Upper lobe of left lung (tissue), 6 donors: Measurements from ENCODE around the gene TP53I11. TPM values are rescaled to one million over a fixed set of nuclear protein-coding genes. Genes with fewer than 3 reads are reported as not detected.

Experiments
- ATAC-seq, 2 donors: fragments of 200-7000 bp; cut with Tn5 transposase; one replicate each; pipeline ENCODE4 v1.9.1; 2022; ENCODE audit warnings: mild to moderate bottlenecking in 2 of 2, moderate library complexity in 2 of 2; ENCODE audit not compliant: low FRiP score in 2 of 2
- DNase-seq, 2 donors: peaks; one replicate each; pipeline ENCODE4 v3.0.0-alpha.2; 2019 to 2020
- H3K27ac ChIP-seq, 4 donors: fragments of 200-600 bp; sonication (generic); one replicate each; pipeline ENCODE4 v1.5.1; 2016 to 2019
- H3K27me3 ChIP-seq, 4 donors: fragments of 200-600 bp; sonication (generic); one replicate each; pipeline ENCODE4 v1.5.1; 2017 to 2019
- H3K36me3 ChIP-seq, 4 donors: fragments of 200-600 bp; sonication (generic); one replicate each; pipeline ENCODE4 v1.5.1; 2016 to 2019
- H3K4me1 ChIP-seq, 4 donors: fragments of 200-600 bp; sonication (generic); one replicate each; pipeline ENCODE4 v1.5.1; 2018 to 2019
- H3K4me3 ChIP-seq, 4 donors: fragments of 200-600 bp; sonication (generic); one replicate each; pipeline ENCODE4 v1.5.1; 2017 to 2019; ENCODE audit warnings: mild to moderate bottlenecking in 2 of 4, moderate library complexity in 1 of 4
- H3K9me3 ChIP-seq, 4 donors: fragments of 200-600 bp; sonication (generic); one replicate each; pipeline ENCODE4 v1.5.1; 2018 to 2019
- EP300 ChIP-seq, 4 donors: sonication (generic); formaldehyde crosslinking; IDR thresholded peaks; one replicate each; pipeline ENCODE4 v1.5.1; 2017; ENCODE audit warnings: antibody characterized with exemption in 4 of 4, control low read depth in 2 of 4
- POLR2A ChIP-seq, 4 donors: fragments of 450-650 bp; IDR thresholded peaks; one replicate each; pipeline ENCODE4 v1.5.1; 2016 to 2017; ENCODE audit warnings: antibody characterized with exemption in 4 of 4, mild to moderate bottlenecking in 2 of 4
- POLR2AphosphoS5 ChIP-seq, 2 donors: sonication (generic); formaldehyde crosslinking; IDR thresholded peaks; one replicate each; pipeline ENCODE4 v1.5.1; 2017; ENCODE audit warnings: antibody characterized with exemption in 2 of 2
- WGBS, 2 donors: methylation state at CpG; one replicate each; pipeline ENCODE4 v1.1.5; 2017 to 2018; 5-methylcytosine and 5-hydroxymethylcytosine counted together
- total RNA-seq, 6 donors: library from RNA; depleted of rRNA in 4 of 6; stranded (reverse); fragments of >200 nt in 4 of 6; gene quantifications; one replicate each; pipeline versions ENCODE4 v1.1.0 to v1.2.1, GENCODE V29; 2016 to 2021
- TF ChIP-seq, protein P1 (sequence below), 6 experiments: fragments of 450-650 bp in 4 of 6; fragments of 200-600 bp in 2 of 6; sonication (generic) in 2 of 6; IDR thresholded peaks; one replicate each; pipeline ENCODE4 v1.5.1; 2016 to 2019; ENCODE audit warnings: antibody characterized with exemption in 6 of 6
- donor health status: DM: no; HTN: no; CAD: no; lungs with moderate emphysema.
- donor health status: DM: no; HTN: yes; CAD: no; lungs with severe emphysema.

The TP53I11 gene
- total RNA-seq, 6 donors from 2014 or later, result 55.3 to 127 (median 101) TPM

- Histone ChIP-seq H3K4me3 (no peak overlapping the region), H3K27ac (no peak overlapping the region), H3K36me3 (no peaks in the 10 kb centered on the region), H3K9me3 (no peaks in the 10 kb centered on the region), H3K4me1 (no peaks in the 10 kb centered on the region), H3K27me3 (no peaks in the 10 kb centered on the region)
- TF ChIP-seq POLR2AphosphoS5 (IDR thresholded peaks at IDR 0.05), result no peak
- TF ChIP-seq, protein P1, sequence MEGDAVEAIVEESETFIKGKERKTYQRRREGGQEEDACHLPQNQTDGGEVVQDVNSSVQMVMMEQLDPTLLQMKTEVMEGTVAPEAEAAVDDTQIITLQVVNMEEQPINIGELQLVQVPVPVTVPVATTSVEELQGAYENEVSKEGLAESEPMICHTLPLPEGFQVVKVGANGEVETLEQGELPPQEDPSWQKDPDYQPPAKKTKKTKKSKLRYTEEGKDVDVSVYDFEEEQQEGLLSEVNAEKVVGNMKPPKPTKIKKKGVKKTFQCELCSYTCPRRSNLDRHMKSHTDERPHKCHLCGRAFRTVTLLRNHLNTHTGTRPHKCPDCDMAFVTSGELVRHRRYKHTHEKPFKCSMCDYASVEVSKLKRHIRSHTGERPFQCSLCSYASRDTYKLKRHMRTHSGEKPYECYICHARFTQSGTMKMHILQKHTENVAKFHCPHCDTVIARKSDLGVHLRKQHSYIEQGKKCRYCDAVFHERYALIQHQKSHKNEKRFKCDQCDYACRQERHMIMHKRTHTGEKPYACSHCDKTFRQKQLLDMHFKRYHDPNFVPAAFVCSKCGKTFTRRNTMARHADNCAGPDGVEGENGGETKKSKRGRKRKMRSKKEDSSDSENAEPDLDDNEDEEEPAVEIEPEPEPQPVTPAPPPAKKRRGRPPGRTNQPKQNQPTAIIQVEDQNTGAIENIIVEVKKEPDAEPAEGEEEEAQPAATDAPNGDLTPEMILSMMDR (IDR thresholded peaks at IDR 0.05), result peak; percentile 76 to 86 (median 82)
- 30 to 43% methylated on average over 11 to 13 of the region's 16 CpGs for WGBS, 2 donors
- peak in 1 of 2 donors; percentile 68 for DNase-seq
- peak; percentile 44 to 70 for ATAC-seq
Observed at GRCh38 chr11:44927174-44927661, 23.5 kb downstream of the TP53I11 start.

- H3K27me3 ChIP-seq, result no peaks in the 10 kb centered on the region
- TF ChIP-seq POLR2AphosphoS5 (IDR thresholded peaks at IDR 0.05) (no peak), EP300 (IDR thresholded peaks at IDR 0.05) (no peak), POLR2A (IDR thresholded peaks at IDR 0.05) (no peak)
- TF ChIP-seq, protein P1 (IDR thresholded peaks at IDR 0.05), result no peak
- no peak overlapping the region for H3K27ac ChIP-seq
- WGBS, 2 donors, result 77 to 82% methylated on average over 8 of the region's 8 CpGs
- H3K4me3 ChIP-seq, result no peak overlapping the region
- H3K9me3 ChIP-seq, result no peaks in the 10 kb centered on the region
- DNase-seq (no peak), ATAC-seq (no peak)
- peaks cover 0 to 1% (median 0%) of the 10 kb centered on the region in 4 donors for H3K36me3 ChIP-seq
- no peaks in the 10 kb centered on the region for H3K4me1 ChIP-seq
Observed at GRCh38 chr11:44926036-44926435, 24.6 kb downstream of the TP53I11 start.

GRCh38 chr11:44923806-44924205 lies 26.9 kb downstream of the TP53I11 start:
- TF ChIP-seq EP300 (IDR thresholded peaks at IDR 0.05), result no peak
- ATAC-seq, result no peak
- Histone ChIP-seq H3K4me3 (no peak overlapping the region), H3K27me3 (no peaks in the 10 kb centered on the region), H3K9me3 (no peaks in the 10 kb centered on the region), H3K4me1 (no peaks in the 10 kb centered on the region), H3K36me3 (peaks cover 0 to 7% (median 3%) of the 10 kb centered on the region in 4 donors), H3K27ac (no peak overlapping the region)
- WGBS, 2 donors, result 96 to 100% methylated on average over 1 to 3 of the region's 3 CpGs
- no peak for DNase-seq

DNA sequence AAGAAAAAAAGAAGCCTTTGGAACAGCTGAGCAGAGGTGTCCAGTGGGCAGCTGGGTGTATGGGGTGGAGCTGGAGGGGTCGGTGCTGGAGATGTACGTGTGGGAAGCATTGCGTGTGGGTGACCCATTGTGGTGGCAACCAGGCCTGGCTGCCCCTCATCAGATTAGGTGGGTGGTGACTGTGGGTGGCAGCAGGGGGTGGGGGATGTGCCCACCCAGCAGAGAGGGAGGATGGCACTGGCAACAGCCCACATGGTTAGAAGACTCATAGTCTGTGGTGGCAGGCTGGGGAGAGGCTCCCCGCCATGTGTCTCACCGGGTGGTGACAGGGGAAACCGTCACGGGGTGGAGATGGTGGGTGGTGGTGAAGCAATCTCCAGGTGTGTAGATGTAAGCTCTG lies 27.6 kb downstream of the TP53I11 start:
- H3K4me1 ChIP-seq, result no peaks in the 10 kb centered on the region
- H3K36me3 ChIP-seq, result peaks cover 0 to 7% (median 3%) of the 10 kb centered on the region in 4 donors
- no peak for DNase-seq
- H3K4me3 ChIP-seq, result no peak overlapping the region
- H3K27me3 ChIP-seq, result no peaks in the 10 kb centered on the region
- no peaks in the 10 kb centered on the region for H3K9me3 ChIP-seq
- H3K27ac ChIP-seq, result no peak overlapping the region
- WGBS, 2 donors, result 80 to 81% methylated on average over 6 to 7 of the region's 7 CpGs
- TF ChIP-seq, protein P1 (IDR thresholded peaks at IDR 0.05), result no peak
- TF ChIP-seq POLR2A (IDR thresholded peaks at IDR 0.05) (no peak), POLR2AphosphoS5 (IDR thresholded peaks at IDR 0.05) (no peak), EP300 (IDR thresholded peaks at IDR 0.05) (no peak)
- no peak for ATAC-seq

DNA sequence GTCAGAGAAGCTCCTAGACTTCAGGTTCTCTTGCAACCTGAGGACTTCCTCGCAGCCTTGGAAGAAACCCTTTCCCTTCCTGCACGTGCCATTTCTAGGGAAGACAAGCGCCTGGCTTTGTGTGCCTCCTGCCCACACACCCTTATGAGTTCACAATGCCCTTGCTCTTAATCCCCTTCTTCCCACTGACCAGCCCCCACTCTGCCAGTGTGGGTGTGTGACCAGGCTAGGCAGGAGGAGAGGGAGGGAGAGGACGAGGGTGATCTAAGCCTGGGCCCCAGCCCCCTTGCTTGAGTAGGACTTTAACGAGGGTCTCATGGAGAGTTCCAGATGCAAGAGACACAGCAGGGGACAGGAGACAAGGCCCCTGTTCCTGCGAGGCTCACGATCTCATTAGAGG lies 30.2 kb downstream of the TP53I11 start:
- no peak for ATAC-seq
- H3K36me3 ChIP-seq, result peaks cover 0 to 7% (median 3%) of the 10 kb centered on the region in 4 donors
- TF ChIP-seq EP300 (IDR thresholded peaks at IDR 0.05) (no peak), POLR2A (IDR thresholded peaks at IDR 0.05) (no peak), POLR2AphosphoS5 (IDR thresholded peaks at IDR 0.05) (no peak)
- TF ChIP-seq, protein P1 (IDR thresholded peaks at IDR 0.05), result no peak
- 80 to 83% methylated on average over 7 of the region's 7 CpGs for WGBS, 2 donors
- H3K9me3 ChIP-seq, result no peaks in the 10 kb centered on the region
- no peak overlapping the region for H3K4me3 ChIP-seq
- H3K27ac ChIP-seq, result no peak overlapping the region
- no peaks in the 10 kb centered on the region for H3K4me1 ChIP-seq
- H3K27me3 ChIP-seq, result no peaks in the 10 kb centered on the region
- no peak for DNase-seq
